GM18508 (cell line): ENCODE measurements around the gene SLC22A23.

ENCODE experiments used
- ATAC-seq: cut with Tn5 transposase; IDR thresholded peaks from one replicate; pipeline ENCODE4 v1.9.1; 2021; ENCODE audit warnings: moderate number of reproducible peaks; ENCODE audit not compliant: insufficient read depth, unreplicated experiment

Gene SLC22A23

GRCh38 chr6:3222506-3223038, 234.3 kb downstream of the SLC22A23 start:
- ATAC-seq, result no peak

- ATAC-seq, result no peak
These were observed 235.3 kb downstream of the SLC22A23 start for GRCh38 chr6:3221578-3221977.

- ATAC-seq, result no peak
These were observed 236.5 kb downstream of the SLC22A23 start for GRCh38 chr6:3220366-3220765.
